HG03135 (cell line): Measurements from ENCODE around the gene DLX6.

Experiments used
- ATAC-seq: cut with Tn5 transposase; IDR thresholded peaks from one replicate; pipeline ENCODE4 v1.9.1; 2021; ENCODE audit warnings: mild to moderate bottlenecking, moderate library complexity; ENCODE audit not compliant: unreplicated experiment

Gene DLX6

DNA sequence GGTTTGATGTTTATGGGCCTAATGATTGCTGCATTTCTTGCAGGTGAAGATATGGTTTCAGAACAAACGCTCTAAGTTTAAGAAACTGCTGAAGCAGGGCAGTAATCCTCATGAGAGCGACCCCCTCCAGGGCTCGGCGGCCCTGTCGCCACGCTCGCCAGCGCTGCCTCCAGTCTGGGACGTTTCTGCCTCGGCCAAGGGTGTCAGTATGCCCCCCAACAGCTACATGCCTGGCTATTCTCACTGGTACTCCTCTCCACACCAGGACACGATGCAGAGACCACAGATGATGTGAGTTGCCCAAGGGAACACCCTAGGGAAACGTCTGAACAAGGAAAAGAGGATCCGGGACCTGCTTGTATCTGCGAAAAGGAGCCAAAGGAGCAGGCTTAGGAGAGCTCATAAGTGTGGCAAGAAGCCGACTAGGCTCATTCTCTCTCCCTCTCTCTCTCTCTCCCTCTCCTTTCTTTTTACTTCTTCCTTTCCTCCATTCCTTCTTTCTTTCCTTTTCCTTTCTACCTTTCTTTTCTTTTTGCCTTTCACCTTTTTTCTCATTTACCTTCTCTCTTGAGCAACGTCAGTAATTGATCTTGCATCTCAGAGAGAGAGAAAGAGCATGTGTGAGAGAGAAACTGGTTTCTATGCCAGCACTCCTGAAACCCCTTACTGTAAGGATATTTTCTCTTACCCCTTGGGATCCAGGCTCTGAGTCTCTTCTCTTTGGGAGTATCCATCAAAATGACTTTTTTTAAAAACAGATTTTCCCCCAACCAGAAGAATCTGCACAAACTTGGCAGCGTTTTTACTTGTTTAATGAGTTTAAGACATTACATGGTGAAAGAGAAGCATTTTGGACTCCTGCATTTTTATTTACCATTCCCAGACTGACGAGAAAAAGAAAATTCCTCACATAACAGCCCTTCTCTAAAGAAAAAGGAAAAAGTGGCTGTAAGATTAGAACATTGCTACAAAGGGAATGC, 4.7 kb downstream of the DLX6 start:
- ATAC-seq, result no peak

DNA sequence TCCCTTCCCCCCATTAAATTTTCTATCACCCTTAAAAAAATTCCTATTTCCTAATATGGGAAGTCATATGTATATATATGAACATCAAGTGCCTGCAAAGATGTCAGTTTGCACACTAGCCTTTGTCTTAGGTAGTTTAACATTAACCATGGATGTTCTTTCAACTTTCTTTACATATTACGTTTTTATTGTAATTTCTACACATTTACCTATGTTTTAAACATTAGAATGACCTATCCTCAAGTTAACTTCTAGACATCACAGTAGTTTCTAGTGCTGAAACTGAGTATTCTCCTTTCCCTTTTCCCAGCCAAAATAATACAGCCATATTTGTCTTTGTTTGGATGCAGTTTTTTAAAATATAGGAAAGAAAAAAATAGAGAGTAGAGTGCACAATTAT, 5.8 kb downstream of the DLX6 start:
- no peak for ATAC-seq

- no peak for ATAC-seq
These were observed 6.4 kb downstream of the DLX6 start for GRCh38 chr7:97011536-97012364.

GRCh38 chr7:97012365-97013133, 7.2 kb downstream of the DLX6 start:
- ATAC-seq, result no peak

- no peak for ATAC-seq
These were observed 7.9 kb downstream of the DLX6 start for GRCh38 chr7:97013134-97013844.

- ATAC-seq, result no peak
These were observed 8.4 kb downstream of the DLX6 start for GRCh38 chr7:97013845-97014134.

- no peak for ATAC-seq
These were observed 8.9 kb downstream of the DLX6 start for GRCh38 chr7:97014145-97014750.

GRCh38 chr7:97015279-97015678, 9.9 kb downstream of the DLX6 start:
- ATAC-seq, result no peak

- no peak for ATAC-seq
These were observed 10.5 kb downstream of the DLX6 start for GRCh38 chr7:97015756-97016380.

DNA sequence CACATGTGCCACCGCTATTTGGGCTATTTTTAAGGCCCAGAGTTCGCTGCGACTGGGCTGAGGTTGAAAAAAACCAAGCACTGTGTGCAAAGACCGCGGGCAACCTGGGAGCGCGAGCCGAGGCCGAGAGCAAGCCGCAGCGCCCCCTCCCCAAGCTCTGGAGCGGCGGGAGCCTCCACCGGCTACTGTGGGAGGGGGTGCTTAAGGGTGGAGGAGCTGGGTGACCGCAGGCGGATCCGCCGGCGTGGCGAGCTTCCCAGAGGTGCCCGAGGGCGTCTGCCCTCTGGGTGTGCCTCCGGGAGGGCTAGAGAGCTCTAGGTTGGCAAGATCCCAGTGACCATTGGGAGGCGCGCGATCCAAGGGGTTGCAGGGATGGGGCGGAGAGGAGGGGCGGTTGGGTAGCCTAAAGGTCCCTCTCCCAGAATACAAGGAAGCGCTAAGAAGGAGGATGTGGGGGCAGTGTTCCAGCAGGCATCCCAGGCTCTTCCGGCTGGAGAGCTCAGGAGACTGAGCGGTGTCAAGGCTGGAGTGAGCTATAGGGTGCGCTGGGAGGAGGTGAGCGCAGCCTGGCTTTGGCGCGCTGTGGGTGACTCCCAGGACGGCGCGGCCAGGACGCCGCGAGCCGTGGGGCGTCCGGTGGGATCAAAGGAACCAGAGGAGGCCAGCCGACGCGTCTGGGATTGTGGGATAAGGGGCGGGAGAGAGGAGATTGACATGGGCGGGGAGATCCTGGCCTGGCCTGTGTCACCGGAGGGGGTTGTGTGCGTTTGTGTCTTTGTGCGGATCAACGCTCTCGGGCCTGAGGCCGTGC, 11.2 kb downstream of the DLX6 start:
- ATAC-seq, result no peak

DNA sequence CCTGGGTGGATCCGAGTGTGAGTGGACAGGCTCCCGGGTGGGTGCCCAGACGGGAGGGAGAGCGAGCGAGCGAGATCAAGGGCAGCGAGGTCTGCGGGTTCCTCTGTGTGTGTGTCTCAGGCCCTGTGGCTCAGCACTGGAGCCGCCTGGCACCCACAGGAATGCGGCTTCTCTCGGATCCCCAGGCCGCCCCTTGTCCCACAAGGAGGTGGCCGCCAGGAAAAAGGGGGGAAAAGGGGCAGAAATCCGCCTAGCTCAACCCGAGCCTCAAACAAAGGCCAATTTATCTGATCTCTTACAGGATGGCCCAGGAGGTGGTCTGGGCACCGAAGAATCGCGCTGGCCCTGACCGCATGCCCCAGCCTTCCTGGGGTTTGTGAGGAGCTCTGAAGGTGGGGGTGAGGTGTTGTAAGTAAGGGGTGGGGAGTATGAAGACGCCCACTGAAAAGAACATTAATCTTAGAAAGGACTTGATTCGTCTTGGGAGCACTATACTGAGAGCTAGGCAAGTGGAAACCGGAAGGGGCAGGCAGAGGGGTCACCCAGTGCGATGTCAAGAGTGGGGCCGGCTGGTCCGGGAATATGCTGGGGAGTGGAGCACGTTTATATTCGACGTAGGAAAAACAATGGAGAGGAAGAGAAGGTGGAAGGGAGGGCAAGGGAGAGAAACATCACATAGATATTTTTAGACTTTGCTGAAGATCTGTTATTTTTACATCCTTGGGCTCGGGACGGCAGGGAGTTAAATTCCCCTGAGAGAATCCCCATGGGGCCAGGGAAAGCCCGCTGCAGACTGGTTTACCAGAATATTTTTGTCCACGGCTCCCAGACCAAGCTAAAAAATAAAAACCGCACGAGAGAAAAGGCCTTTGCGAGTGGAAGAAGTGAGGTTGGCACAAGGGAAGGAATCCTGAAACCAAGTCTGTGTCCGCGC, 12.1 kb downstream of the DLX6 start:
- ATAC-seq, result no peak

GRCh38 chr7:97018126-97018601, 12.8 kb downstream of the DLX6 start:
- ATAC-seq, result no peak

GRCh38 chr7:97018791-97019531, 13.6 kb downstream of the DLX6 start:
- ATAC-seq, result no peak

- no peak for ATAC-seq
These were observed 14.4 kb downstream of the DLX6 start for GRCh38 chr7:97019710-97020225.

- ATAC-seq, result no peak
These were observed 15.2 kb downstream of the DLX6 start for GRCh38 chr7:97020601-97020995.

- no peak for ATAC-seq
These were observed 15.8 kb downstream of the DLX6 start for GRCh38 chr7:97020996-97021746.
